ENCODE data around the gene PELI3.

PELI3 gene

DNA sequence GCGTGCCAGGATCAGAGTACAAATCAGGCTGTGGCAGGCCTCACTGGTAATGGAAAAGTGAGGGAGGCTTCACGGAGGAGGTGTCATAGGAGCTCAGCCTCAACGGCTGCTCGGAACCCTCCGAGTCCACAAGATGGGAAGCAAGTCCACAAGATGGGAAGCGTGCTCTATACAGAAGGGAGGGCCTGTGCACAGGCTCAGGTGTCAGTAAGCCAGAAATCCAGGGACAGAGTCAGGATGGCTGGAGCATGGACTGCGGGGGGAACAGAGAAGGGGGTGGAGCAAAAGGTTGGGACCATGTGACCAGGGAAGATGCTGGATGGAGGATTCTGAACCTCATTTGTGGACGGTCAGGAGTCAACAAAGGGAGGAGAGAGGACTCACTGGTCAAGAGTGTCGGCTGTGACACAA lies 10.1 kb downstream of the PELI3 start:
- TF ChIP-seq CTCF (IDR thresholded peaks at IDR 0.05; ENCODE audit: insufficient read depth, low read length) (no peak), SPI1 (IDR thresholded peaks at IDR 0.05; ENCODE audit: borderline replicate concordance, low read depth) (no peak), GABPA (IDR thresholded peaks at IDR 0.05; ENCODE audit: low read depth) (no peak), REST (IDR thresholded peaks at IDR 0.05; ENCODE audit: insufficient replicate concordance, low read depth) (no peak), POLR2AphosphoS5 (IDR thresholded peaks at IDR 0.05; ENCODE audit: low read depth) (no peak)

DNA sequence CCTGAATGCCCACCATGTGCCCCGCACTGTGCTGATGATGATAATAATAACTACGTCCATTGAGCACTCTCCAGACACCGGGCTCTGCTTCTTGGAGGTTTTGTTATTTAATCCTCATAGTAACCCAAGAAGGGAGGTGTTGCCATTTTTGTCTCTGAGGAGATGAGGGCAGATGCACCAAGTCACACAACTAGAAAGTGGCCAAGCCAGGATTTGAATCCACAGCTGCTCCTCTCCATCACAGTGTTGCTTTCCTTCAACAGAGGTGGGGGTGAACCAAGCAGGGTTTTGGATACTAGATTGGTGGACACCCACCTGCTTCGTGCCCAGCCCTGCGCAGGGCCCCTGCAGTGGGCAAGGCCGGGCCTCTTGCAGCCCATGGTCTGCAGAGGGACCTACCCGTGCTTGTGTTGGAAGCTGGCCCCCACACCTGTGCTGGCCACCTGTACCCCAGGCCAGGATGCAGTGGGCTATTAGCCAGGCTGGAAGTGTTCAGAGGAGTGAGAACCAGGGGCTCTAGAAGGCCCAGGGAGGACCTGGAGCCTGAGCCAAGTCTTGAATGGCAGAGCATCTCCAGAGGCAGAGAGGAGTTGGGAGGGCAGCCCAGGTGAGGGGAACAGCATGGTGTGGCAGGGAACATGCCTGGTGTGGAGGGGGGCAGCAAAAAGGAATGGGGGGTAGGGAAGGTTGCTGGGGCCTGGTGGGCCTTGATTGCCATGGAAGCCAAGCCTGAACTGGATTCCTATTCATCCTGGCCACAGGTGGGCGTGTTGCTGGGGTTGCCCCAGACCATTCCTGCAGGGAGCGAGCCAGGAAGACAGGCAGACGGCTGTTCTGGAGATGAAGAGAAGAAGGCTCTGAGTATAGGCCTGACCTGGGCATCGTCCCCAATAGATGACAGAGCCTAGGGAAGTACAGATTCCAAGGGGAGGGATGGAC lies 10.8 kb downstream of the PELI3 start:
- Histone ChIP-seq H3K27ac (replicated peaks) (no peak overlapping the region), H3K27me3 (ENCODE audit: insufficient read depth, poor library complexity, severe bottlenecking) (no peaks in the 10 kb centered on the region), H3K4me3 (replicated peaks; ENCODE audit: insufficient read depth, low read length) (no peak overlapping the region)
- no peak for DNase-seq (ENCODE audit: low read depth in 1 of 2, low spot score in 1 of 2)
- TF ChIP-seq GABPA (IDR thresholded peaks at IDR 0.05; ENCODE audit: low read depth) (no peak), REST (IDR thresholded peaks at IDR 0.05; ENCODE audit: insufficient replicate concordance, low read depth) (no peak), POLR2AphosphoS5 (IDR thresholded peaks at IDR 0.05; ENCODE audit: low read depth) (no peak), SPI1 (IDR thresholded peaks at IDR 0.05; ENCODE audit: borderline replicate concordance, low read depth) (no peak), CTCF (IDR thresholded peaks at IDR 0.05; ENCODE audit: insufficient read depth, low read length) (no peak)

More for the DNA sequence above, 10.1 kb downstream of the PELI3 start:
- no peak overlapping the region for H3K4me3 ChIP-seq (replicated peaks; ENCODE audit: insufficient read depth, low read length)
- DNase-seq (ENCODE audit: low read depth in 1 of 2, low spot score in 1 of 2), result no peak
- H3K27me3 ChIP-seq (ENCODE audit: insufficient read depth, poor library complexity, severe bottlenecking), result no peaks in the 10 kb centered on the region
- no peak overlapping the region for H3K27ac ChIP-seq (replicated peaks)

DNA sequence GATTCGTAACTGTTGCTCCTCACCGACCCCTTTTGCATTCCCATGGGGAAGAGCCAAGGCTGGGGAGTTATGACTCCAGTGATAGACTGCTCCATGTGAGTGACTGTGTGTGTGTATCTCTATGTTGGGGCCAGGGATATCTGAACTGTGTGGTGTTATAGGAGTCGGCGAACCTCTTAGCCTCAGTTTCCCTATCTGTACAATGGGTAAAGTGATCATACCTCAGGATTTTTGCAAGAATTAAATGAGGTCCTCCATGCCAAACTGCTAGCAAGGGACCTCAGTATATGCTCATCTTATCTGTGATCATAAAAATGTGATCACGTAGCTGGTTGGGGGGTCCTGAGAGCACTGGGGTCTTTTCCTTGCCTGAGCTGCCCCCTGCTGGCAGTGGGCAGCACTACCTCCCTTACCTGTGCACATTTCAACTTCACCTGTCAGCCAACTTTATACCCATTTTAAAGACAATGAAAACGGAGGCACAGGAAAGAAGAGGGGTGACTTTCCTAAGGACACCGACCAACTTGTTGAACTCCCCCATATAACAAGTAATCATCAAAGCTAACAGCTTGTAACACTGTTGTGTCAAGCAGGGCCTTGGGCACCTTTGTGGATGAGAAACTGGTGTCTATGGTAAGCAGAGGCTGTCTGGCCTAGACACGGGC lies 12.2 kb downstream of the PELI3 start:
- peak overlapping the region; percentile 78 for H3K4me3 ChIP-seq (replicated peaks; ENCODE audit: insufficient read depth, low read length)
- DNase-seq (ENCODE audit: low read depth in 1 of 2, low spot score in 1 of 2), result no peak
- H3K27ac ChIP-seq (replicated peaks), result peak overlapping the region; percentile 87; the same call in 1 of the 2 replicates

More for the DNA sequence above, 12.2 kb downstream of the PELI3 start:
- H3K27me3 ChIP-seq (ENCODE audit: insufficient read depth, poor library complexity, severe bottlenecking), result no peaks in the 10 kb centered on the region
- no peak for TF ChIP-seq SPI1 (IDR thresholded peaks at IDR 0.05; ENCODE audit: borderline replicate concordance, low read depth)
- peak; percentile 76 for TF ChIP-seq CTCF (IDR thresholded peaks at IDR 0.05; ENCODE audit: insufficient read depth, low read length)
- TF ChIP-seq REST (IDR thresholded peaks at IDR 0.05; ENCODE audit: insufficient replicate concordance, low read depth), result peak; percentile 48

Measured in HL-60 (cell line).